Panc1 (cell line): ENCODE measurements around the gene TSPAN3.

Source experiments
- POLR2AphosphoS5 ChIP-seq: IDR thresholded peaks from 2 replicates; pipeline ENCODE4 v1.6.1; 2012; ENCODE audit warnings: mild to moderate bottlenecking, low read depth, low read length, moderate library complexity
- SIN3A ChIP-seq: IDR thresholded peaks from 2 replicates; pipeline ENCODE4 v1.6.1; 2012; ENCODE audit warnings: low read depth, mild to moderate bottlenecking, low read length, moderate library complexity, borderline replicate concordance; ENCODE audit not compliant: insufficient read depth
- TCF7L2 ChIP-seq: IDR thresholded peaks from 2 replicates; pipeline ENCODE4 v1.6.1; 2011; ENCODE audit warnings: mild to moderate bottlenecking, low read depth, low read length, inconsistent platforms
- TF ChIP-seq, protein P1 (sequence below): fragments of 450-650 bp; IDR thresholded peaks from 2 replicates; pipeline ENCODE4 v1.5.1; 2017; ENCODE audit warnings: mild to moderate bottlenecking

DNA sequence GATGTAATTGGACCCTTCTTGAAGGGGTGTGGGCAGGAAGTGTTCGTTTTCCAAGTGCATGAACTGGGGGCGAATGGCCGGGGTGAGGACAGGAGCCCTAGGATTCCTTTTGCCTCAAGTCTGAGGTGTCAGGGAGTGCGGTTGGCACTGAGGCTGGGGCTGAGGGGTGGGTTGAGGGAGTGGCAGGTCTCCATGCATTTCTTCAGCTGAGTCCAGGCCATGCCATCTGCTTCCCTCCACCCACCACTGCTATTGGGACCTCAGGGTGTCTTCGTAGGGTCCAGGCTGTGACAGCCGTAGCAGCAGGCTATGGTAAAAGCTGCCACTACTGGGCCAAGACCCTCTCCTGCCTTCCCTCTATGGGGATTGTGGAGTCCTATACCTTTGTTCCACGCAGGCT is 25.6 kb upstream of the TSPAN3 start:
- TF ChIP-seq POLR2AphosphoS5, result no peak
- TF ChIP-seq, protein P1, sequence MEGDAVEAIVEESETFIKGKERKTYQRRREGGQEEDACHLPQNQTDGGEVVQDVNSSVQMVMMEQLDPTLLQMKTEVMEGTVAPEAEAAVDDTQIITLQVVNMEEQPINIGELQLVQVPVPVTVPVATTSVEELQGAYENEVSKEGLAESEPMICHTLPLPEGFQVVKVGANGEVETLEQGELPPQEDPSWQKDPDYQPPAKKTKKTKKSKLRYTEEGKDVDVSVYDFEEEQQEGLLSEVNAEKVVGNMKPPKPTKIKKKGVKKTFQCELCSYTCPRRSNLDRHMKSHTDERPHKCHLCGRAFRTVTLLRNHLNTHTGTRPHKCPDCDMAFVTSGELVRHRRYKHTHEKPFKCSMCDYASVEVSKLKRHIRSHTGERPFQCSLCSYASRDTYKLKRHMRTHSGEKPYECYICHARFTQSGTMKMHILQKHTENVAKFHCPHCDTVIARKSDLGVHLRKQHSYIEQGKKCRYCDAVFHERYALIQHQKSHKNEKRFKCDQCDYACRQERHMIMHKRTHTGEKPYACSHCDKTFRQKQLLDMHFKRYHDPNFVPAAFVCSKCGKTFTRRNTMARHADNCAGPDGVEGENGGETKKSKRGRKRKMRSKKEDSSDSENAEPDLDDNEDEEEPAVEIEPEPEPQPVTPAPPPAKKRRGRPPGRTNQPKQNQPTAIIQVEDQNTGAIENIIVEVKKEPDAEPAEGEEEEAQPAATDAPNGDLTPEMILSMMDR, result no peak
- no peak for TF ChIP-seq SIN3A
- TF ChIP-seq TCF7L2, result no peak
